Caco-2 (cell line): Measurements from ENCODE around the gene TPH2. TPM values are rescaled to one million over a fixed set of nuclear protein-coding genes. Genes with fewer than 3 reads are reported as not detected.

Experiments
- BruUV-seq: library from RNA; stranded (reverse); fragments of 400-500 nt; replicated peaks from 2 replicates; lab custom pipeline; 2021; lab: Mats Ljungman, UMichigan
- CTCF ChIA-PET: fragments of 300-600 bp; sonication (Branson Sonifier 250); formaldehyde crosslinking; loops from one replicate; lab custom pipeline; 2022; ENCODE audit warnings: antibody characterized with exemption; lab: Charles Lee
- POLR2A ChIA-PET: fragments of 300-600 bp; sonication (Branson Sonifier 250); formaldehyde crosslinking; loops from one replicate; lab custom pipeline; 2022; ENCODE audit warnings: antibody characterized with exemption; lab: Charles Lee
- DNase-seq, 2 experiments: peaks; one replicate each; pipeline versions ENCODE4 v3.0.0 to v3.0.0-alpha.2; 2020 to 2022
- H3K27me3 ChIP-seq: replicated peaks from 2 replicates; pipeline ENCODE4 v1.6.0; 2011; ENCODE audit warnings: low read length; ENCODE audit not compliant: control insufficient read depth, insufficient read depth
- H3K36me3 ChIP-seq: 2 replicates; pipeline ENCODE4 v1.5.1; 2011; ENCODE audit warnings: low read length; ENCODE audit not compliant: control insufficient read depth, insufficient read depth
- H3K4me1 ChIP-seq: fragments of 250-450 bp; sonication (Bioruptor Pico); 2 replicates; pipeline ENCODE4 v1.5.1; 2020; ENCODE audit warnings: mild to moderate bottlenecking
- H3K4me3 ChIP-seq: 2 replicates; pipeline ENCODE4 v1.5.1; 2011; ENCODE audit warnings: low read depth, mild to moderate bottlenecking, control low read depth, low read length
- H3K9me3 ChIP-seq: fragments of 250-450 bp; sonication (Bioruptor Pico); 2 replicates; pipeline ENCODE4 v1.5.1; 2020; ENCODE audit warnings: mild to moderate bottlenecking, moderate library complexity
- H3K27ac Mint-ChIP-seq: one replicate; pipeline ENCODE4 v1.8.0; 2022; ENCODE audit warnings: mixed read lengths; ENCODE audit not compliant: unreplicated experiment
- H3K27me3 Mint-ChIP-seq: one replicate; pipeline ENCODE4 v1.8.0; 2022; ENCODE audit warnings: mixed read lengths; ENCODE audit not compliant: insufficient read depth, unreplicated experiment
- H3K36me3 Mint-ChIP-seq: one replicate; pipeline ENCODE4 v1.8.0; 2022; ENCODE audit warnings: mild to moderate bottlenecking, mixed read lengths; ENCODE audit not compliant: insufficient read depth, unreplicated experiment
- H3K4me1 Mint-ChIP-seq: one replicate; pipeline ENCODE4 v1.8.0; 2022; ENCODE audit warnings: low read depth, mixed read lengths; ENCODE audit not compliant: unreplicated experiment
- H3K4me3 Mint-ChIP-seq: one replicate; pipeline ENCODE4 v1.8.0; 2022; ENCODE audit warnings: mild to moderate bottlenecking, moderate library complexity, mixed read lengths; ENCODE audit not compliant: unreplicated experiment
- H3K9me3 Mint-ChIP-seq: one replicate; pipeline ENCODE4 v1.8.0; 2022; ENCODE audit warnings: mixed read lengths; ENCODE audit not compliant: unreplicated experiment
- CTCF ChIP-seq, 2 experiments: fragments of 200-600 bp in 1 of 2; IDR thresholded peaks; 1 replicate in 1 of 2; 2 replicates in 1 of 2; pipeline versions ENCODE4 v1.5.1 to v1.8.0; 2011 to 2022; ENCODE audit warnings: antibody characterized with exemption in 1 of 2, control low read depth in 1 of 2, inconsistent platforms in 1 of 2, low read depth in 1 of 2, low read length in 1 of 2, mild to moderate bottlenecking in 1 of 2, moderate library complexity in 1 of 2; ENCODE audit not compliant: insufficient read depth in 1 of 2, severe bottlenecking in 1 of 2, unreplicated experiment in 1 of 2
- intact Hi-C: fragments of 100-400 bp; cut with micrococcal nuclease; formaldehyde crosslinking; loops from one replicate; pipeline ENCODE4 v1.10.0; 2022; ENCODE audit not compliant: unreplicated experiment
- total RNA-seq: library from RNA; stranded (reverse); gene quantifications from 2 replicates; pipeline ENCODE4 v1.2.3, GENCODE V29; 2022

TPH2 gene
- total RNA-seq, 1 experiment from 2014 or later = not detected

- CTCF ChIA-PET = no interaction called here
- intact Hi-C loops = loop anchor here (10.0 kb wide), 1 partner anchor 101 kb away; no protein-coding TSS in a partner anchor
Observed at GRCh38 chr12:71954083-71954778, 15.6 kb downstream of the TPH2 start.

GRCh38 chr12:71954861-71955260 lies 16.2 kb downstream of the TPH2 start:
- Mint-ChIP-seq H3K36me3 (no peaks in the 10 kb centered on the region), H3K4me1 (peaks cover 26% of the 10 kb centered on the region)
- intact Hi-C loops = loop anchor here (10.0 kb wide), 1 partner anchor 100 kb away; no protein-coding TSS in a partner anchor

More at GRCh38 chr12:71954083-71954778, 15.6 kb downstream of the TPH2 start:
- POLR2A ChIA-PET = no interaction called here
- no peaks in the 10 kb centered on the region for H3K9me3 Mint-ChIP-seq
- H3K36me3 ChIP-seq = no peaks in the 10 kb centered on the region
- no peaks in the 10 kb centered on the region for H3K9me3 ChIP-seq
- H3K36me3 Mint-ChIP-seq = no peaks in the 10 kb centered on the region
- no peak overlapping the region for H3K27ac Mint-ChIP-seq
- H3K4me3 Mint-ChIP-seq = no peak overlapping the region
- no TSS peak for BruUV-seq
- no peaks in the 10 kb centered on the region for H3K27me3 ChIP-seq
- H3K27me3 Mint-ChIP-seq = no peaks in the 10 kb centered on the region
- no peak for TF ChIP-seq CTCF (IDR thresholded peaks at IDR 0.05; ENCODE audit: insufficient read depth in 1 of 2, low read depth in 1 of 2, low read length in 1 of 2, severe bottlenecking in 1 of 2, unreplicated experiment in 1 of 2)
- H3K4me1 ChIP-seq = peaks cover 23% of the 10 kb centered on the region
- H3K4me1 Mint-ChIP-seq = peaks cover 23% of the 10 kb centered on the region
- DNase-seq = no peak
- no peak overlapping the region for H3K4me3 ChIP-seq

GRCh38 chr12:71955970-71956369 lies 17.3 kb downstream of the TPH2 start:
- intact Hi-C loops = loop anchor here (10.0 kb wide), 1 partner anchor 99 kb away; no protein-coding TSS in a partner anchor
- no peak overlapping the region for H3K4me3 Mint-ChIP-seq
- ChIA-PET CTCF (no interaction called here), POLR2A (no interaction called here)
- no peaks in the 10 kb centered on the region for H3K27me3 Mint-ChIP-seq
- no peaks in the 10 kb centered on the region for H3K36me3 Mint-ChIP-seq
- H3K4me1 ChIP-seq = peaks cover 24% of the 10 kb centered on the region
- no peaks in the 10 kb centered on the region for H3K27me3 ChIP-seq
- H3K4me1 Mint-ChIP-seq = peaks cover 26% of the 10 kb centered on the region
- no peaks in the 10 kb centered on the region for H3K36me3 ChIP-seq
- no peak overlapping the region for H3K27ac Mint-ChIP-seq
- TF ChIP-seq CTCF (IDR thresholded peaks at IDR 0.05; ENCODE audit: insufficient read depth in 1 of 2, low read depth in 1 of 2, low read length in 1 of 2, severe bottlenecking in 1 of 2, unreplicated experiment in 1 of 2) = no peak
- DNase-seq = no peak
- H3K4me3 ChIP-seq = no peak overlapping the region
- no TSS peak for BruUV-seq
- H3K9me3 Mint-ChIP-seq = no peaks in the 10 kb centered on the region
- H3K9me3 ChIP-seq = no peaks in the 10 kb centered on the region

More at GRCh38 chr12:71954861-71955260, 16.2 kb downstream of the TPH2 start:
- H3K27me3 Mint-ChIP-seq = no peaks in the 10 kb centered on the region
- CTCF ChIA-PET = no interaction called here
- DNase-seq = no peak
- no peak overlapping the region for H3K4me3 Mint-ChIP-seq
- H3K9me3 ChIP-seq = no peaks in the 10 kb centered on the region
- no peak overlapping the region for H3K27ac Mint-ChIP-seq
- H3K9me3 Mint-ChIP-seq = no peaks in the 10 kb centered on the region
- POLR2A ChIA-PET = no interaction called here
- TF ChIP-seq CTCF (IDR thresholded peaks at IDR 0.05; ENCODE audit: insufficient read depth in 1 of 2, low read depth in 1 of 2, low read length in 1 of 2, severe bottlenecking in 1 of 2, unreplicated experiment in 1 of 2) = no peak
- peaks cover 24% of the 10 kb centered on the region for H3K4me1 ChIP-seq
- H3K27me3 ChIP-seq = no peaks in the 10 kb centered on the region
- no peak overlapping the region for H3K4me3 ChIP-seq
- no TSS peak for BruUV-seq
- no peaks in the 10 kb centered on the region for H3K36me3 ChIP-seq
